Measurements from ENCODE around the gene MAP6. TPM values are rescaled to one million over a fixed set of nuclear protein-coding genes. Genes with fewer than 3 reads are reported as not detected.

Gene MAP6
- total RNA-seq, 1 experiment from 2014 or later, result 3.0 TPM

DNA sequence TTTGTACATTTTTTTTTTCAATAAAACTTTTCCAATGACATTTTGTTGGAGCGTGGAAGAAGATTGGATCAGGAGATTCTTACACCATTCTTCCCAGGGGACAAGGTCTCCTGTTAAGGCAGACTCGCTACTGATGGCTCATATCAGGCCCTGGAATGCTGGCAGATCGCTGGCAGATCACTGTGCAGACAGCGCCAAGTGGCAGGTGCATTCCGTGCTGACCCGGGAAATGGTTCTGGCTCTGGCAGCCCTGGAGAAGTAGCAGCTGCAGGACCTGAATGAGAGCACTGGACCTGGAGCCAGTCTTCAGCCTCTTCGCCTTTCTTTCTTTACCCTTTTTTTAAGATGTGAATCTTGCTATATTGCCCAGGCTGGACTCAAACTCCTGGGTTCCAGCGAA, 96.1 kb downstream of the MAP6 start:
- Histone ChIP-seq H3K4me3 (ENCODE audit: low read length) (no peak overlapping the region), H3K4me1 (ENCODE audit: low read length) (peaks cover 10% of the 10 kb centered on the region), H3K27ac (ENCODE audit: low read length) (no peak overlapping the region), H3K9ac (ENCODE audit: low read length) (no peak overlapping the region), H3K36me3 (ENCODE audit: insufficient read depth, low read length) (no peaks in the 10 kb centered on the region), H2AFZ (ENCODE audit: low read length) (no peak overlapping the region), H3K4me2 (ENCODE audit: low read depth, low read length, poor library complexity, severe bottlenecking) (no peak overlapping the region), H3K9me2 (replicated peaks; ENCODE audit: insufficient read depth, low read length) (no peaks in the 10 kb centered on the region), H3K27me3 (ENCODE audit: low read length) (no peaks in the 10 kb centered on the region), H4K20me1 (ENCODE audit: insufficient read depth, low read depth, low read length) (no peaks in the 10 kb centered on the region), H3K9me3 (ENCODE audit: low read length) (no peaks in the 10 kb centered on the region), H3K79me2 (ENCODE audit: low read length) (no peaks in the 10 kb centered on the region)
- no peak for DNase-seq

DNA sequence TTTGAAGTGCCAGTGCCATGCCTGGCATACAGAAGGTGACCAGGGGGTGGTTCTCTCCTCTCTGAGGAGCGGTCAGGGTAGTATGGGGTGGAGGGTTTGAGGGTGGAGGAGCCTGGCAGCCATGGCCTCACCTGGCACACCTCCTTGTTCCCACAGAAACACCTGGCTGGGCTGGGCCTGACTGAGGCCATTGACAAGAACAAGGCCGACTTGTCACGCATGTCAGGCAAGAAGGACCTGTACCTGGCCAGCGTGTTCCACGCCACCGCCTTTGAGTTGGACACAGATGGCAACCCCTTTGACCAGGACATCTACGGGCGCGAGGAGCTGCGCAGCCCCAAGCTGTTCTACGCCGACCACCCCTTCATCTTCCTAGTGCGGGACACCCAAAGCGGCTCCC, 97.2 kb downstream of the MAP6 start:
- Histone ChIP-seq H3K4me1 (ENCODE audit: low read length) (peaks cover 6% of the 10 kb centered on the region), H2AFZ (ENCODE audit: low read length) (no peak overlapping the region), H4K20me1 (ENCODE audit: insufficient read depth, low read depth, low read length) (no peaks in the 10 kb centered on the region), H3K27ac (ENCODE audit: low read length) (no peak overlapping the region), H3K79me2 (ENCODE audit: low read length) (no peaks in the 10 kb centered on the region), H3K9ac (ENCODE audit: low read length) (no peak overlapping the region), H3K9me2 (replicated peaks; ENCODE audit: insufficient read depth, low read length) (no peaks in the 10 kb centered on the region), H3K4me2 (ENCODE audit: low read depth, low read length, poor library complexity, severe bottlenecking) (no peak overlapping the region), H3K9me3 (ENCODE audit: low read length) (no peaks in the 10 kb centered on the region), H3K36me3 (ENCODE audit: insufficient read depth, low read length) (no peaks in the 10 kb centered on the region), H3K4me3 (ENCODE audit: low read length) (no peak overlapping the region), H3K27me3 (ENCODE audit: low read length) (no peaks in the 10 kb centered on the region)
- DNase-seq, result no peak

DNA sequence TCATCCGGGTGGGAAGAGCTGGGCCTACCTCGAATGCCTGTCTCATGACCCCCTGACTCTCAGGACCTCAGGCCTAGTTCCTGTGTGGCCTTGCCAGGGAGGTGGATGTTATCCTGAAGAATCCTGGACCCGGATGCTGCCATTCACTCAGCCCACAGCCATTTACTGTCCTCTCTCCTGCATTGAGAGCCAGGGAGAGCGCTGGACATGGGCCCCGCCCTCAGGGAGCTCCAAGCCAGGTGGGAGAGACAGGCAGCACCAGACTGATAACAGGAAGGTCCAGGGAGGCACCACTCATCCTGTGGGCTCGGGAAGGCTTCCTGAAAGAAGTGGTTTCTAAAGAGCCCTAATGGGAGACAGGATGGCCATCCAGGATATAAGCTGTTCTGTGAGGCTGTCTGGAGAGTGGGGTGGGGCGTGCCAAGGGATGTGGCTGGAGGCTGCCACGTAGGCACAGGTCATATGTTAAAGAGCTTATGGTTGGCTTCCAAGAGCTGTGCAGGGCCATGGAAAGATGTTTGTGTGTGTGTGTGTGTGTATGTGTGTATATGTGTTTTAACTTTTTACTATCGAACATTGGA, 98.2 kb downstream of the MAP6 start:
- Histone ChIP-seq H3K27ac (ENCODE audit: low read length) (no peak overlapping the region), H3K36me3 (ENCODE audit: insufficient read depth, low read length) (no peaks in the 10 kb centered on the region), H2AFZ (ENCODE audit: low read length) (no peak overlapping the region)

DNA sequence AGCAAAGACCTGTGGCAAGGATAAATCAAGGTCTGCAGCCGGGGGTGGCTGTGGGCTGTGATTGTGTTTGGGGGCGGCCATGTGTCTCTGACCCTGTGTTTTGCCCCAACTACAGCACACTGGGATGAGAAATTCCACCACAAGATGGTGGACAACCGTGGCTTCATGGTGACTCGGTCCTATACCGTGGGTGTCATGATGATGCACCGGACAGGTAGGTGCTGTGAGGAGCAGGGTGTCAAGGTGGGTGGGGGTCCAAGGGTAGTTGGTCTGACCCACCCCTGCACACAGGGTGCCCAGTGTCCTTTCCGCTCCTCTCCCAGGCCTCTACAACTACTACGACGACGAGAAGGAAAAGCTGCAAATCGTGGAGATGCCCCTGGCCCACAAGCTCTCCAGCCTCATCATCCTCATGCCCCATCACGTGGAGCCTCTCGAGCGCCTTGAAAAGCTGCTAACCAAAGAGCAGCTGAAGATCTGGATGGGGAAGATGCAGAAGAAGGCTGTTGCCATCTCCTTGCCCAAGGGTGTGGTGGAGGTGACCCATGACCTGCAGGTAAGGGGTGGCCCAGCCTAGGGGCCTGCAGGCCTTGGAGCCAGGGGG, 100.1 kb downstream of the MAP6 start:
- H3K4me1 ChIP-seq (ENCODE audit: low read length), result peaks cover 2% of the 10 kb centered on the region
- no peaks in the 10 kb centered on the region for H3K79me2 ChIP-seq (ENCODE audit: low read length)
- no peak overlapping the region for H3K27ac ChIP-seq (ENCODE audit: low read length)
- H2AFZ ChIP-seq (ENCODE audit: low read length), result no peak overlapping the region
- no peaks in the 10 kb centered on the region for H3K36me3 ChIP-seq (ENCODE audit: insufficient read depth, low read length)
- H3K9ac ChIP-seq (ENCODE audit: low read length), result no peak overlapping the region
- no peaks in the 10 kb centered on the region for H4K20me1 ChIP-seq (ENCODE audit: insufficient read depth, low read depth, low read length)
- no peaks in the 10 kb centered on the region for H3K9me2 ChIP-seq (replicated peaks; ENCODE audit: insufficient read depth, low read length)
- no peak overlapping the region for H3K4me2 ChIP-seq (ENCODE audit: low read depth, low read length, poor library complexity, severe bottlenecking)
- no peaks in the 10 kb centered on the region for H3K27me3 ChIP-seq (ENCODE audit: low read length)
- DNase-seq, result no peak
- no peaks in the 10 kb centered on the region for H3K9me3 ChIP-seq (ENCODE audit: low read length)
- H3K4me3 ChIP-seq (ENCODE audit: low read length), result no peak overlapping the region

More for the DNA sequence above, 98.2 kb downstream of the MAP6 start:
- no peak overlapping the region for H3K4me3 ChIP-seq (ENCODE audit: low read length)
- H4K20me1 ChIP-seq (ENCODE audit: insufficient read depth, low read depth, low read length), result no peaks in the 10 kb centered on the region
- DNase-seq, result no peak
- no peak overlapping the region for H3K4me2 ChIP-seq (ENCODE audit: low read depth, low read length, poor library complexity, severe bottlenecking)
- H3K4me1 ChIP-seq (ENCODE audit: low read length), result no peaks in the 10 kb centered on the region
- no peaks in the 10 kb centered on the region for H3K9me2 ChIP-seq (replicated peaks; ENCODE audit: insufficient read depth, low read length)
- H3K9ac ChIP-seq (ENCODE audit: low read length), result no peak overlapping the region
- no peaks in the 10 kb centered on the region for H3K9me3 ChIP-seq (ENCODE audit: low read length)
- H3K79me2 ChIP-seq (ENCODE audit: low read length), result no peaks in the 10 kb centered on the region
- H3K27me3 ChIP-seq (ENCODE audit: low read length), result no peaks in the 10 kb centered on the region

DNA sequence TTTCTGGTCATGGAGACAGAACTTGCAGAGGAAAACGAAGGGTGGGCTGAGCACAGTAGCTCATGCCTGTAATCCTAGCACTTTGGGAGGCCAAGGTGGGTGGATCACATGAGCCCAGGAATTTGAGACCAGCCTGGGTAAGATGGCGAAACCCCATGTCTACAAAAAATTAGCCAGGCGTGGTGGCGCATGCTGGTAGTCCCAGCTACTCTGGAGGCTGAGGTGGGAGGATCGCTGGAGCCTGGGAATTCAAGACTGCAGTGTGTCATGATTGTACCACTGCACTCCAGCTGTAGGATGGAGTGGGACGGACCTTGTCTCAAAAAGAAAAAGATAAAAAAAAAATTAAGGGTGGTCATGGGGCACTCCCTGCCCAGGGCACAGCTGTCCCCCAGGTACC, 100.9 kb downstream of the MAP6 start:
- Histone ChIP-seq H3K9ac (ENCODE audit: low read length) (no peak overlapping the region), H4K20me1 (ENCODE audit: insufficient read depth, low read depth, low read length) (no peaks in the 10 kb centered on the region), H3K9me2 (replicated peaks; ENCODE audit: insufficient read depth, low read length) (no peaks in the 10 kb centered on the region), H3K27me3 (ENCODE audit: low read length) (no peaks in the 10 kb centered on the region), H3K27ac (ENCODE audit: low read length) (no peak overlapping the region), H3K79me2 (ENCODE audit: low read length) (no peaks in the 10 kb centered on the region), H3K4me1 (ENCODE audit: low read length) (peaks cover 9% of the 10 kb centered on the region), H3K9me3 (ENCODE audit: low read length) (no peaks in the 10 kb centered on the region), H2AFZ (ENCODE audit: low read length) (no peak overlapping the region), H3K4me2 (ENCODE audit: low read depth, low read length, poor library complexity, severe bottlenecking) (no peak overlapping the region), H3K36me3 (ENCODE audit: insufficient read depth, low read length) (no peaks in the 10 kb centered on the region), H3K4me3 (ENCODE audit: low read length) (no peak overlapping the region)
- DNase-seq, result no peak

DNA sequence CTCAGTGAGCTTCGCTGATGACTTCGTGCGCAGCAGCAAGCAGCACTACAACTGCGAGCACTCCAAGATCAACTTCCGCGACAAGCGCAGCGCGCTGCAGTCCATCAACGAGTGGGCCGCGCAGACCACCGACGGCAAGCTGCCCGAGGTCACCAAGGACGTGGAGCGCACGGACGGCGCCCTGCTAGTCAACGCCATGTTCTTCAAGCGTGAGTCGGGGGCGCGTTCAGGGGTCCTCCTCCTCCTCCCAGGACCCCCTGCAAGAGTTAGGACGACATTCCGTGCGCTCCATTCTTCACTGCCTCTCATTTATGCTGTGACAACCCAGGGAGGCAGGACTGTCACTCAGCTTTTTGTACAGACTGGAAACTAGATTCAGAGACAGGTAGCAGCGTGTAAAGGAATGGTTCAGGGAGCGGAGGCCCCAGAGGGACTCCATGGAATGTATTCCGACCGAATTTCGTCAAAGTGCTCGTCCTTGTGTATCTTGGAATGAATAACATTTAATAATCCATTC, 102.0 kb downstream of the MAP6 start:
- Histone ChIP-seq H3K36me3 (ENCODE audit: insufficient read depth, low read length) (no peaks in the 10 kb centered on the region), H3K9ac (ENCODE audit: low read length) (no peak overlapping the region), H3K27me3 (ENCODE audit: low read length) (no peaks in the 10 kb centered on the region), H2AFZ (ENCODE audit: low read length) (no peak overlapping the region), H3K9me3 (ENCODE audit: low read length) (no peaks in the 10 kb centered on the region), H4K20me1 (ENCODE audit: insufficient read depth, low read depth, low read length) (no peaks in the 10 kb centered on the region), H3K27ac (ENCODE audit: low read length) (no peak overlapping the region), H3K4me3 (ENCODE audit: low read length) (no peak overlapping the region), H3K9me2 (replicated peaks; ENCODE audit: insufficient read depth, low read length) (no peaks in the 10 kb centered on the region), H3K79me2 (ENCODE audit: low read length) (no peaks in the 10 kb centered on the region), H3K4me1 (ENCODE audit: low read length) (peaks cover 11% of the 10 kb centered on the region), H3K4me2 (ENCODE audit: low read depth, low read length, poor library complexity, severe bottlenecking) (no peak overlapping the region)
- DNase-seq, result no peak

DNA sequence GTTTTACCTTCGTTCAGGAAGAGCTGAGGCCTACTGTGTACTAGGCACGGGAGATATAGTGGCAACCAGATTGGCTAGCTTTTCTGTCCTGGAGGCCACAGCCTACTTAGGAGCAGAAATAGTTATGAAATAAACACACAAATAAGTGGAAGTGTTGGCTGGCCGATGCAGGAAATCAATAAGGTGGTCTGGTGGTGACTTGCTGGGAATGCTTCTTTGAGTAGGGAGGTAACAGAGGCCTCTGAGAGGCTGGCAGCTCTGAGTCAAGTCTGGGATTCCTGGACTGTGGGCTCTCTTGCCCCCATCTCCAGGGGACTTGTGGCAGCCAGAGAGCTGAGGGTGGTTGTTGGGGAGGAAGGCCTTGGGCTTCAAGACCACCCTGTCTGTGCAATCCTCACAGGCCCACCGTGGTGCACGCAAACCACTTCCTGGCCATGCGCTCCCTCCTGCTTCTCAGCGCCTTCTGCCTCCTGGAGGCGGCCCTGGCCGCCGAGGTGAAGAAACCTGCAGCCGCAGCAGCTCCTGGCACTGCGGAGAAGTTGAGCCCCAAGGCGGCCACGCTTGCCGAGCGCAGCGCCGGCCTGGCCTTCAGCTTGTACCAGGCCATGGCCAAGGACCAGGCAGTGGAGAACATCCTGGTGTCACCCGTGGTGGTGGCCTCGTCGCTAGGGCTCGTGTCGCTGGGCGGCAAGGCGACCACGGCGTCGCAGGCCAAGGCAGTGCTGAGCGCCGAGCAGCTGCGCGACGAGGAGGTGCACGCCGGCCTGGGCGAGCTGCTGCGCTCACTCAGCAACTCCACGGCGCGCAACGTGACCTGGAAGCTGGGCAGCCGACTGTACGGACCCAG, 102.7 kb downstream of the MAP6 start:
- Histone ChIP-seq H4K20me1 (ENCODE audit: insufficient read depth, low read depth, low read length) (no peaks in the 10 kb centered on the region), H3K27ac (ENCODE audit: low read length) (no peak overlapping the region), H3K9ac (ENCODE audit: low read length) (no peak overlapping the region), H3K4me3 (ENCODE audit: low read length) (no peak overlapping the region), H3K9me3 (ENCODE audit: low read length) (no peaks in the 10 kb centered on the region), H3K27me3 (ENCODE audit: low read length) (no peaks in the 10 kb centered on the region), H2AFZ (ENCODE audit: low read length) (no peak overlapping the region), H3K9me2 (replicated peaks; ENCODE audit: insufficient read depth, low read length) (no peaks in the 10 kb centered on the region), H3K36me3 (ENCODE audit: insufficient read depth, low read length) (no peaks in the 10 kb centered on the region), H3K4me2 (ENCODE audit: low read depth, low read length, poor library complexity, severe bottlenecking) (no peak overlapping the region), H3K4me1 (ENCODE audit: low read length) (peaks cover 16% of the 10 kb centered on the region), H3K79me2 (ENCODE audit: low read length) (no peaks in the 10 kb centered on the region)
- no peak for DNase-seq

DNA sequence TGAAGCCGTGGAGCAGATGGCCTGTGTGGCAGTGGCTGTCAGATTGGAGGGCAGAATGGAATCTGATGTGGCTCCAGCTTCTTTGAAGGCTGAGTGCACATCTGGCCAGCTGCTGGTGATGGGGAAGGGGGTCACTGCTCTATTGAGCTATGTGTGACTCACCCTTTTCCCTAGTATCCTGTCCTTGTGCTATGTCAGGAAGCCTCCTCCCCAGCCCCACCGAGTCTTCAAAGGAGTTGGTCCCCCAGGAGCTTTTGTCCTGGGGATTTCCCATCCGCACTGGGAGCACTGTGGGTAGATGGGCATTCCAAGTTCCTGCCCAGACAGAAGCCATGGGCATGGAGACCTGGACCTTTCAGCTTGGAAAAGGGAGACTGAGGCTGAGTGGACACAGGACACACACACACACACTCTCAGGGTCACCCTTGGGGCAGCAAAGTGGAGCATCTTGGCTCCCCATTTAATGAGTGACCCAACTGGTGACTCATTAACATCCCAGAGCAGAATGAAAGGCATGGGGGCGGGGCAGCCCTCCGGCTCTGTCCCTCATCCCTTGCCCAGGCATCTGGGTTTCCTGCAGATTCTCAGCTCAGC, 103.5 kb downstream of the MAP6 start:
- no peak overlapping the region for H3K9ac ChIP-seq (ENCODE audit: low read length)
- H3K4me2 ChIP-seq (ENCODE audit: low read depth, low read length, poor library complexity, severe bottlenecking), result no peak overlapping the region
- H3K36me3 ChIP-seq (ENCODE audit: insufficient read depth, low read length), result no peaks in the 10 kb centered on the region
- no peaks in the 10 kb centered on the region for H3K9me3 ChIP-seq (ENCODE audit: low read length)
- H3K27ac ChIP-seq (ENCODE audit: low read length), result no peak overlapping the region
- no peaks in the 10 kb centered on the region for H4K20me1 ChIP-seq (ENCODE audit: insufficient read depth, low read depth, low read length)
- no peak overlapping the region for H2AFZ ChIP-seq (ENCODE audit: low read length)
- H3K9me2 ChIP-seq (replicated peaks; ENCODE audit: insufficient read depth, low read length), result no peaks in the 10 kb centered on the region
- no peaks in the 10 kb centered on the region for H3K27me3 ChIP-seq (ENCODE audit: low read length)
- no peak overlapping the region for H3K4me3 ChIP-seq (ENCODE audit: low read length)
- H3K4me1 ChIP-seq (ENCODE audit: low read length), result peaks cover 16% of the 10 kb centered on the region
- H3K79me2 ChIP-seq (ENCODE audit: low read length), result no peaks in the 10 kb centered on the region
- no peak for DNase-seq

Data from Karpas-422 (cell line).